ENCODE measurements around the gene LRRTM4. TPM values are rescaled to one million over a fixed set of nuclear protein-coding genes. Genes with fewer than 3 reads are reported as not detected.

Gene LRRTM4
- total RNA-seq, 4 donors from 2014 or later, result 0.51 TPM; not detected in 3

- no peak for TF ChIP-seq POLR2A (IDR thresholded peaks at IDR 0.05)
- TF ChIP-seq CTCF (IDR thresholded peaks at IDR 0.05), result no peak
- no peak for DNase-seq (ENCODE audit: low spot score in 2 of 2)
- WGBS, 2 donors, result 53 to 59% methylated on average over 3 of the region's 3 CpGs
- H3K4me3 ChIP-seq (ENCODE audit: low read depth, poor library complexity, severe bottlenecking), result no peak overlapping the region
- intact Hi-C loops (cut with DNase I; ENCODE audit: low total_unique reads), result no loop called here
These were observed 211.8 kb downstream of the LRRTM4 start for GRCh38 chr2:77310416-77310815.

GRCh38 chr2:77309725-77310124 is 212.5 kb downstream of the LRRTM4 start:
- no peak for TF ChIP-seq CTCF (IDR thresholded peaks at IDR 0.05)
- no peak for TF ChIP-seq POLR2A (IDR thresholded peaks at IDR 0.05)
- no peak for DNase-seq (ENCODE audit: low spot score in 2 of 2)
- 59 to 71% methylated on average over 2 of the region's 2 CpGs for WGBS, 2 donors
- H3K4me3 ChIP-seq (ENCODE audit: low read depth, poor library complexity, severe bottlenecking), result no peak overlapping the region
- intact Hi-C loops (cut with DNase I; ENCODE audit: low total_unique reads), result no loop called here

GRCh38 chr2:77301441-77301840 is 220.7 kb downstream of the LRRTM4 start:
- H3K4me3 ChIP-seq (ENCODE audit: low read depth, poor library complexity, severe bottlenecking), result no peak overlapping the region
- intact Hi-C loops (cut with DNase I; ENCODE audit: low total_unique reads), result no loop called here
- no peak for TF ChIP-seq CTCF (IDR thresholded peaks at IDR 0.05)
- TF ChIP-seq POLR2A (IDR thresholded peaks at IDR 0.05), result no peak
- 62 to 67% methylated on average over 1 of the region's 1 CpG for whole genome bisulfite sequencing, 2 donors
- no peak for DNase-seq (ENCODE audit: low spot score in 2 of 2)

GRCh38 chr2:77296791-77297190 is 225.4 kb downstream of the LRRTM4 start:
- TF ChIP-seq CTCF (IDR thresholded peaks at IDR 0.05) (no peak), POLR2A (IDR thresholded peaks at IDR 0.05) (no peak)
- intact Hi-C loops (cut with DNase I; ENCODE audit: low total_unique reads), result no loop called here
- no peak overlapping the region for H3K4me3 ChIP-seq (ENCODE audit: low read depth, poor library complexity, severe bottlenecking)
- DNase-seq (ENCODE audit: low spot score in 2 of 2), result no peak
- 75 to 81% methylated on average over 5 of the region's 5 CpGs for WGBS, 2 donors

- intact Hi-C loops (cut with DNase I; ENCODE audit: low total_unique reads), result no loop called here
- TF ChIP-seq CTCF (IDR thresholded peaks at IDR 0.05) (no peak), POLR2A (IDR thresholded peaks at IDR 0.05) (no peak)
- WGBS, 2 donors, result 52 to 59% methylated on average over 2 of the region's 2 CpGs
- no peak overlapping the region for H3K4me3 ChIP-seq (ENCODE audit: low read depth, poor library complexity, severe bottlenecking)
- DNase-seq (ENCODE audit: low spot score in 2 of 2), result no peak
These were observed 227.7 kb downstream of the LRRTM4 start for GRCh38 chr2:77294474-77294873.

GRCh38 chr2:77284353-77284752 is 237.8 kb downstream of the LRRTM4 start:
- WGBS, 2 donors, result 47 to 50% methylated on average over 1 of the region's 1 CpG
- no peak overlapping the region for H3K4me3 ChIP-seq (ENCODE audit: low read depth, poor library complexity, severe bottlenecking)
- no peak for DNase-seq (ENCODE audit: low spot score in 2 of 2)
- intact Hi-C loops (cut with DNase I; ENCODE audit: low total_unique reads), result no loop called here
- TF ChIP-seq CTCF (IDR thresholded peaks at IDR 0.05) (no peak), POLR2A (IDR thresholded peaks at IDR 0.05) (no peak)

All from lower leg skin (tissue), 4 donors.